Left ventricle myocardium inferior (tissue), 1 donor: ENCODE results near the gene C2orf68. TPM values are rescaled to one million over a fixed set of nuclear protein-coding genes. Genes with fewer than 3 reads are reported as not detected.

ENCODE experiments used
- DNase-seq: peaks from one replicate; pipeline ENCODE4 v3.0.0-alpha.2; 2020
- H3K27ac ChIP-seq: fragments of 200-600 bp; replicated peaks from 2 replicates; pipeline ENCODE4 v1.8.0; 2021
- H3K27me3 ChIP-seq: fragments of 200-600 bp; 2 replicates; pipeline ENCODE4 v1.8.0; 2021; ENCODE audit warnings: low read depth
- H3K36me3 ChIP-seq: fragments of 200-600 bp; 2 replicates; pipeline ENCODE4 v1.8.0; 2021
- H3K4me1 ChIP-seq: fragments of 200-600 bp; 2 replicates; pipeline ENCODE4 v1.8.0; 2021
- H3K4me3 ChIP-seq: fragments of 200-600 bp; 2 replicates; pipeline ENCODE4 v1.8.0; 2021; ENCODE audit warnings: mild to moderate bottlenecking, moderate library complexity
- H3K9me3 ChIP-seq: fragments of 200-600 bp; replicated peaks from 2 replicates; pipeline ENCODE4 v1.8.0; 2021
- intact Hi-C: fragments of 100-400 bp; cut with micrococcal nuclease; formaldehyde crosslinking; loops from one replicate; pipeline ENCODE4 v1.11.0; 2022
- total RNA-seq: library from RNA; stranded (reverse); fragmentation: NEBNext Ultra II Directional; extraction: Animal tissue kit (Norgen Biotek cat#: 25700); gene quantifications from one replicate; pipeline ENCODE4 v1.2.1, GENCODE V29; 2021
- TF ChIP-seq, protein P1 (sequence below): fragments of 200-600 bp; IDR thresholded peaks from 2 replicates; pipeline ENCODE4 v1.8.0; 2021; ENCODE audit warnings: antibody characterized with exemption, mild to moderate bottlenecking, borderline replicate concordance
- donor health status: DM: no; HTN: yes; CAD: no; lungs with severe emphysema.

C2orf68 gene
- total RNA-seq, 1 donor from 2014 or later = 25.1 TPM

DNA sequence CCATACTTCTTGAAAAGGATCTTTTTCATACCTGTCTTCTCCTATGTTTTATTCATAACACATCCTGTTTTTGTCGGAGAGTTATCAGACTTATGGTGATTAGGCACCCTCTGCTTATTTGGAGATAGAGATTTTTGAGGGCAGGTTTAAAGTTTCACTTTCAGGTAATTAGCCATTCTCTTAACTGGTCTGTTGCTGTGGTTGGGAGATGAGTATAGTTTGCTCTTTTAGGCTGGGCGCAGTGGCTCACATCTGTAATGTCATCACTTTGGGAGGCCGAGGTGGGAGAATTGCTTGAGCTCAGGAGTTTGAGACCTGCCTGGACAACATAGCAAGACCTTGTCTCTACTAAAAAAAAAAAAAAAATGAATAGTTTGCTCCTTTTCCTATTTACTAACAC, 30.9 kb upstream of the C2orf68 start:
- intact Hi-C loops = loop anchor here (10.0 kb wide), 1 partner anchor 62 kb away; no protein-coding TSS in a partner anchor
- no peak for DNase-seq
- H3K27me3 ChIP-seq = no peaks in the 10 kb centered on the region
- no peak overlapping the region for H3K4me3 ChIP-seq
- no peaks in the 10 kb centered on the region for H3K9me3 ChIP-seq
- peaks cover 2% of the 10 kb centered on the region for H3K4me1 ChIP-seq
- peaks cover 100% of the 10 kb centered on the region for H3K36me3 ChIP-seq
- TF ChIP-seq, protein P1, sequence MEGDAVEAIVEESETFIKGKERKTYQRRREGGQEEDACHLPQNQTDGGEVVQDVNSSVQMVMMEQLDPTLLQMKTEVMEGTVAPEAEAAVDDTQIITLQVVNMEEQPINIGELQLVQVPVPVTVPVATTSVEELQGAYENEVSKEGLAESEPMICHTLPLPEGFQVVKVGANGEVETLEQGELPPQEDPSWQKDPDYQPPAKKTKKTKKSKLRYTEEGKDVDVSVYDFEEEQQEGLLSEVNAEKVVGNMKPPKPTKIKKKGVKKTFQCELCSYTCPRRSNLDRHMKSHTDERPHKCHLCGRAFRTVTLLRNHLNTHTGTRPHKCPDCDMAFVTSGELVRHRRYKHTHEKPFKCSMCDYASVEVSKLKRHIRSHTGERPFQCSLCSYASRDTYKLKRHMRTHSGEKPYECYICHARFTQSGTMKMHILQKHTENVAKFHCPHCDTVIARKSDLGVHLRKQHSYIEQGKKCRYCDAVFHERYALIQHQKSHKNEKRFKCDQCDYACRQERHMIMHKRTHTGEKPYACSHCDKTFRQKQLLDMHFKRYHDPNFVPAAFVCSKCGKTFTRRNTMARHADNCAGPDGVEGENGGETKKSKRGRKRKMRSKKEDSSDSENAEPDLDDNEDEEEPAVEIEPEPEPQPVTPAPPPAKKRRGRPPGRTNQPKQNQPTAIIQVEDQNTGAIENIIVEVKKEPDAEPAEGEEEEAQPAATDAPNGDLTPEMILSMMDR = no peak
- no peak overlapping the region for H3K27ac ChIP-seq

DNA sequence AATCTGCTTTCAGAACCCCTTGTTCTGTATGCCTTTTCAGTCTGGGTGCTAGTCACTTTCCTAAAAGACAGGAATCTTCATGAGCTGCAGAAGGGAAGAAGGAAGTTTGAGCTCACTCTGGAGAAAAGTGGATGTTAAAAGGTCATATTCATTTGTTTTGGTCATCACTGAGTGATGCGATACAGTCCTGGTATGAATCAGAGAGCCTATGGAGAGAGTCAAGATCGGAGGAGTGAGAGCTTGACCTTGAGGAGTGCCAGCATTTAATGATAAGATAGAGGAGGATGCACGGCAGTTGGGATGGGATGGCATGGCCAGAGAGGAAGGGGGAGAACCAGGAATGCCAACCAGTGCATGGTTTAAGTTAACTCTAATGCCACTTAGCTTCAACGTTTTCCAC, 23.8 kb upstream of the C2orf68 start:
- TF ChIP-seq, protein P1 = no peak
- H3K9me3 ChIP-seq = no peaks in the 10 kb centered on the region
- H3K4me1 ChIP-seq = peaks cover 10% of the 10 kb centered on the region
- H3K27ac ChIP-seq = no peak overlapping the region
- intact Hi-C loops = loop anchor here (5.0 kb wide), 1 partner anchor 182 kb away; no protein-coding TSS in a partner anchor
- no peak overlapping the region for H3K4me3 ChIP-seq
- DNase-seq = no peak
- no peaks in the 10 kb centered on the region for H3K27me3 ChIP-seq
- H3K36me3 ChIP-seq = peaks cover 95% of the 10 kb centered on the region

DNA sequence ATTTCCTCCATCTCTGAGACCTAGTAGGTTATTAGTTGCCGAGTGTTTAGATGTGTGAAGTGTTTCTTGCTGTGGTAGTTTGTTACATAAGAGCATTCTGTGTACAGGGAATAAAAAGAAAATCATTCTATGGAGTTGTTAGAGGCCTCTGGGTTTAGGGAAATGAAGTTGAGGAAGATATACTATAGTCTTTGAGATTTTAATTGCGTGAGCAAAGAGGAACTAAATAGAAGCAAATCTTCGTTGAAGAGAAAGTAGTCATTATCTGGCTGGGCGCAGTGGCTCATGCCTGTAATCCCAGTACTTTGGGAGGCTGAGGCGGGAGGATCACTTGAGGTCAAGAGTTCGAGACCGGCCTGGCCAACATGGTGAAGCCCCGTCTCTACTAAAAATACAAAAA, 23.1 kb upstream of the C2orf68 start:
- Histone ChIP-seq H3K4me3 (no peak overlapping the region), H3K4me1 (peaks cover 10% of the 10 kb centered on the region), H3K9me3 (no peaks in the 10 kb centered on the region), H3K27me3 (no peaks in the 10 kb centered on the region), H3K27ac (no peak overlapping the region), H3K36me3 (peaks cover 95% of the 10 kb centered on the region)
- no peak for DNase-seq
- intact Hi-C loops = loop anchor here (5.0 kb wide), 1 partner anchor 182 kb away; no protein-coding TSS in a partner anchor
- TF ChIP-seq, protein P1 = no peak

DNA sequence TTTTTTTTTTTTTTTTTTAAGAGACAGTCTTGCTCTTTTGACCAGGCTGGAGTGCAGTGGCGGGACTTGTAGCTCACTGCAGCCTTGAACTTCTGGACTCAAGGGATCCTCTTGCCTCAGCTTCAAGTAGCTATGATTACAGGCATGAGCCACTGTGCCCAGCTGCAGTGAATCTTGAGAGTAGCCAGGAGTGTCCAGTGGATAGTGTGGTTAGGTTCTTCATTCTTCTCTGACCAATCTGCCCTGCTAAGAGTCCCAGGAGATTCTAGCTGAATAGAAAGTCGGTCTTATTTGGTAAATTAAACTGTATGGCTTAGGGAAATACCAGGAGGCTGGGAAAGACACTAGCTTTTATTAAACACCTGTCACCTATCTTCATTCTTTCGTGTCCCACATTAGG, 19.4 kb upstream of the C2orf68 start:
- no peak for DNase-seq
- Histone ChIP-seq H3K27me3 (no peaks in the 10 kb centered on the region), H3K4me1 (peaks cover 6% of the 10 kb centered on the region), H3K9me3 (no peaks in the 10 kb centered on the region), H3K4me3 (no peak overlapping the region), H3K36me3 (peaks cover 97% of the 10 kb centered on the region), H3K27ac (no peak overlapping the region)
- intact Hi-C loops = no loop called here
- TF ChIP-seq, protein P1 = no peak

DNA sequence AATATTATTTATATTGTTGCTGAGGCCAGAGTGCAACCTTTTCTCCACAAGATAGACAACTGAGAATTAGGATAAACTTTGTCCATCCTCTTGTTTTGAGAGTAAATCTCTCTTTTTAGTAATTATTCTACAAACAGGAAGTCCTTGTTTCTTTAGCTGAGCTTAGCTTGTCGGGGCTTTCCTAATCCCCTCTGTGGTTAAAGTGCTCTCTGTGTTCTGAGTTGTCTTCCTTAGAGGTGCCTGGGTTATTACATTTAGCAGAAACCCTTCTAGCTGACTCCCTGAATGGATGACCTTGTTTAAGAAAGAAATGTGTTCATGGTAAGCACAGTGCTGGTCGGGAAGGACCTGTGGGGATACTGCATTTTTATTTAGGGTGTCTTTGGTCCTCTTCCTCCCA, 16.8 kb upstream of the C2orf68 start:
- H3K27ac ChIP-seq = no peak overlapping the region
- no peaks in the 10 kb centered on the region for H3K27me3 ChIP-seq
- H3K4me1 ChIP-seq = peaks cover 12% of the 10 kb centered on the region
- no peak overlapping the region for H3K4me3 ChIP-seq
- TF ChIP-seq, protein P1 = no peak
- DNase-seq = no peak
- H3K36me3 ChIP-seq = peaks cover 100% of the 10 kb centered on the region
- no peaks in the 10 kb centered on the region for H3K9me3 ChIP-seq
- intact Hi-C loops = no loop called here
